Activated T-cell treated with anti-CD3 and anti-CD28 coated beads, Interleukin-2, amount 50 U/mL, for 24 hours (primary cell): ENCODE data around the gene TRAPPC8.
"Not testable (repeated sequence)": the region's sequence is repeated elsewhere in the genome, so short reads cannot be mapped to it uniquely, and the experiment has no call there.

Experiments used
- DNase-seq: peaks from one replicate; pipeline ENCODE4 v3.0.0-alpha.2; 2020
- H3K27ac Mint-ChIP-seq: 2 replicates; pipeline ENCODE4 v1.8.0; 2020; ENCODE audit warnings: mild to moderate bottlenecking, mixed read lengths
- H3K27me3 Mint-ChIP-seq: 2 replicates; pipeline ENCODE4 v1.8.0; 2020; ENCODE audit warnings: mixed read lengths
- H3K36me3 Mint-ChIP-seq: 2 replicates; pipeline ENCODE4 v1.8.0; 2020; ENCODE audit warnings: low read depth, mixed read lengths
- H3K4me1 Mint-ChIP-seq: 2 replicates; pipeline ENCODE4 v1.8.0; 2020; ENCODE audit warnings: low read depth, mixed read lengths
- H3K4me3 Mint-ChIP-seq: 2 replicates; pipeline ENCODE4 v1.8.0; 2020; ENCODE audit warnings: mild to moderate bottlenecking, moderate library complexity, mixed read lengths
- H3K9me3 Mint-ChIP-seq: 2 replicates; pipeline ENCODE4 v1.8.0; 2020; ENCODE audit warnings: mixed read lengths

TRAPPC8 gene

DNA sequence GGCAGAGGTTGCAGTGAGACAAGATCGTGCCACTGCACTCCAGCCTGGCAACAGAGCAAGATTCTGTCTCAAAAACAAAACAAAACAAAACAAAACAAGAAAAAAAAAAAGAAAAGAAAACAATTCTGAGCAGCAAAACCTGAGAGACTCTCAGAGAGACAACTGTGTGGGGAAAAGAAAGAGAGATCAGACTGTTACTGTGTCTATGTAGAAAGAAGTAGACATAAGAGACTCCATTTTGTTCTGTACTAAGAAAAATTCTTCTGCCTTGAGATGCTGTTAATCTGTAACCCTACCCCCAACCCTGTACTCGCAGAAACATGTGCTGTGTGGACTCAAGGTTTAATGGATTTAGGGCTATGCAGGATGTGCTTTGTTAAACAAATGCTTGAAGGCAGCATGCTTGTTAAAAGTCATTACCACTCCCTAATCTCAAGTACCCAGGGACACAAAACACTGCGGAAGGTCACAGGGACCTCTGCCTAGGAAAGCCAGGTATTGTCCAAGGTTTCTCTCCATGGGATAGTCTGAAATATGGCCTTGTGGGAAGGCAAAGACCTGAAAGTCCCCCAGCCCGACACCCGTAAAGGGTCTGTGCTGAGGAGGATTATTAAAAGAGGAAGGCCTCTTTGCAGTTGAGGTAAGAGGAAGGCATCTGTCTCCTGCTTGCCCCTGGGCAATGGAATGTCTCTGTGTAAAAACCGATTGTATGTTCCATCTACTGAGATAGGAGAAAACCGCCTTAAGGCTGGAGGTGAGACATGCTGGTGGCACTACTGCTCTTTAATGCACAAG, 132.4 kb downstream of the TRAPPC8 start:
- H3K27me3 Mint-ChIP-seq, H3K9me3 Mint-ChIP-seq, H3K27ac Mint-ChIP-seq, H3K36me3 Mint-ChIP-seq, DNase-seq, H3K4me1 Mint-ChIP-seq, H3K4me3 Mint-ChIP-seq: not testable (repeated sequence)

DNA sequence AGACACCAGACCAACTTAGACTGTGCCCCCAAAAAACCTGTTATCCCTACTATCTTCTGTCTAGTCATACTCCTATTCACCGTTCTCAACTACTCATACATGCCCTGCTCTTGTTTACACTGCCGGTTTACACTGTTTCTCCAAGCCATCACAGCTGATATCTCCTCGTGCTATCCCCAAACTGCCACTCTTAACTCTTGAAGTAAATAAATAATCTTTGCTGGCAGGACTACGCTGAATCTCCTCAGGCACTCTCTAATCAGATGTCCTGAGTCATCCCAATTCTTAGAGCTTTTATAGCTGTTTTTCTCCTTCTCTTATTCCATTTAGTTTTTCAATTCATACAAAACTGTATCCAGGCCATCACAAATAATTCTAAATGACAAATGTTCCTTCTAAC, 133.9 kb downstream of the TRAPPC8 start:
- H3K4me3 Mint-ChIP-seq, H3K9me3 Mint-ChIP-seq, DNase-seq, H3K27ac Mint-ChIP-seq, H3K36me3 Mint-ChIP-seq, H3K4me1 Mint-ChIP-seq, H3K27me3 Mint-ChIP-seq: not testable (repeated sequence)

DNA sequence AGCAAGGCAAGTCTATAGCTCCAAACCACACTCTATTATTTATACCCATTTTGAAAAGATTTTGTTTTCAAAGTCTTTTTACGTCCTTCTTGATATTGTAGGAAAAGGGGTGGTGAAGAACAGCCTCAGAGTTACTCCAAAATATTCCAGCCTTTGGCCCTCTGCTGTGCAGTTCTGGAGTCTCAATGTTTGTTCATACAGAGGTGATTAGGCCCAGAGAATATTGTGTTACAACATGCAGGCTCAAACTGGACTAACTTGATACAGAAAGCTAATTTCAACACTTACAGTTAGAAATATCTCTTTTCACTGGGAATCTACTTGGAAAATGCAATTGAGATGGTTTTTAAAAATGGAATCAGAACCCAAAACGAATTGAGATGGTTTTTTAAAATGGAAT, 141.8 kb downstream of the TRAPPC8 start:
- Mint-ChIP-seq H3K9me3 (no peaks in the 10 kb centered on the region), H3K27me3 (no peaks in the 10 kb centered on the region), H3K27ac (no peak overlapping the region), H3K36me3 (no peaks in the 10 kb centered on the region), H3K4me1 (no peaks in the 10 kb centered on the region), H3K4me3 (no peak overlapping the region)
- no peak for DNase-seq

- H3K4me3 Mint-ChIP-seq, H3K27me3 Mint-ChIP-seq, H3K9me3 Mint-ChIP-seq, H3K27ac Mint-ChIP-seq, DNase-seq, H3K36me3 Mint-ChIP-seq, H3K4me1 Mint-ChIP-seq: not testable (repeated sequence)
Observed at GRCh38 chr18:31799257-31799656, 143.7 kb downstream of the TRAPPC8 start.

- H3K4me3 Mint-ChIP-seq = no peak overlapping the region
- no peaks in the 10 kb centered on the region for H3K27me3 Mint-ChIP-seq
- H3K27ac Mint-ChIP-seq = no peak overlapping the region
- no peaks in the 10 kb centered on the region for H3K9me3 Mint-ChIP-seq
- DNase-seq = no peak
- no peaks in the 10 kb centered on the region for H3K4me1 Mint-ChIP-seq
- H3K36me3 Mint-ChIP-seq = no peaks in the 10 kb centered on the region
Observed at GRCh38 chr18:31798399-31798798, 144.5 kb downstream of the TRAPPC8 start.

DNA sequence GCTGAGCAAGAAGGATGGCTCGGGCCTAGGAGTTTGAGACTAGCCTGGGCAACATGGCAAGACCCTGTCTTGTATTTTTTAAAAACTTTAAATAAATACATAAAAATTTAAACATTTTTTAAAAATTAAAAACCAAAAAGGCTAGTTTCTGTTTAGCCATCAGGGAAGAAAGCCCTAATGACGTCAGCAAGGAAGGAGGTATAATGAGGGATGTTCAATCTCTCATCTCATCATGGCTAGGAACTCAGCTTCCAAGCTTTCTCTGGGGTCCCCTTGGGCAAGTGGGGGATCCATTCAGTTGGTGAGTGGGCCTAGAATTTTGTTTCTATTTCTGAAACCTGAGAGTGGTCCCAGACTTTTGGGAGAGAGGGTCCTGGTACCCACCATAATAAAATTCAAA, 147.2 kb downstream of the TRAPPC8 start:
- Mint-ChIP-seq H3K4me1 (no peaks in the 10 kb centered on the region), H3K36me3 (no peaks in the 10 kb centered on the region), H3K27ac (no peak overlapping the region), H3K27me3 (no peaks in the 10 kb centered on the region), H3K9me3 (no peaks in the 10 kb centered on the region), H3K4me3 (no peak overlapping the region)
- DNase-seq = no peak

DNA sequence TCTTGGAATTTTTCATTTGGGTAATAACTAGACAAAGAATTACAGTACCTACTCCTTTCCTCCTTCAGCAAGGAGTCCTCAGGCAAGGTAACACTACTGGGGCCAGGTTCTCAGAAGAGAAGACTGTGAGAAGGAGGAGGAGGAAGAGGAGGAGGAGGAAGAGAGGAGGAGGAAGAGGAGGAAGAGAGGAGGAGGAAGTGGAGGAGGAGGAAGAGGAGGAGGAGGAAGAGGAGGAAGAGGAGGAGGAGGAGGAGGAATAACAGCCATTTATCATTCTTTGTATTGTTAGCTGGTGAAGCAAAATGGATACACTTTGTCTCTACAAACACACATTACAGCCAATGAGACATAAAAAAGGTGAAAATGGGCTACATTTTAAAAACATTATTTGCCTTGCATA, 149.4 kb downstream of the TRAPPC8 start:
- H3K4me3 Mint-ChIP-seq = no peak overlapping the region
- no peak overlapping the region for H3K27ac Mint-ChIP-seq
- H3K4me1 Mint-ChIP-seq = no peaks in the 10 kb centered on the region
- no peak for DNase-seq
- no peaks in the 10 kb centered on the region for H3K27me3 Mint-ChIP-seq
- H3K9me3 Mint-ChIP-seq = no peaks in the 10 kb centered on the region
- H3K36me3 Mint-ChIP-seq = no peaks in the 10 kb centered on the region

DNA sequence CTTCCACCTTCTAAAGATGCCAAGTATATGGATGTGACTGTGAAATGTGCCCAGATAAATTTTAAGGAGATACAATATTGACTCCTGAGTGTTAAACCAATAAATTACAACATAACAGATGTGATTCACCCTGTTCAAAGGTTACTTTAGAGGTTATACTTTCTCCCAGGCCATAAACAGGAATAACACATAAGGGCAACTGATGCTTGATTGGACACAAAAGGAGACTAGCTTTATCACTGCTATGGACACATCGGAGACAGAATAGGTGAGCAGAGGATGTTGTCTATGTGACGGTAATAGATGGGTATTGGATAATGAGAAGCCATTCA, 150.4 kb downstream of the TRAPPC8 start:
- DNase-seq = no peak
- Mint-ChIP-seq H3K4me3 (no peak overlapping the region), H3K9me3 (no peaks in the 10 kb centered on the region), H3K27me3 (no peaks in the 10 kb centered on the region), H3K36me3 (no peaks in the 10 kb centered on the region), H3K27ac (no peak overlapping the region), H3K4me1 (no peaks in the 10 kb centered on the region)

GRCh38 chr18:31791817-31792579, 150.9 kb downstream of the TRAPPC8 start:
- H3K27ac Mint-ChIP-seq = no peak overlapping the region
- DNase-seq = no peak
- no peaks in the 10 kb centered on the region for H3K36me3 Mint-ChIP-seq
- H3K4me1 Mint-ChIP-seq = no peaks in the 10 kb centered on the region
- no peak overlapping the region for H3K4me3 Mint-ChIP-seq
- H3K9me3 Mint-ChIP-seq = no peaks in the 10 kb centered on the region
- no peaks in the 10 kb centered on the region for H3K27me3 Mint-ChIP-seq

GRCh38 chr18:31789409-31789808, 153.5 kb downstream of the TRAPPC8 start:
- no peak for DNase-seq
- H3K4me3 Mint-ChIP-seq = no peak overlapping the region
- no peaks in the 10 kb centered on the region for H3K27me3 Mint-ChIP-seq
- H3K27ac Mint-ChIP-seq = no peak overlapping the region
- H3K4me1 Mint-ChIP-seq = no peaks in the 10 kb centered on the region
- H3K9me3 Mint-ChIP-seq = no peaks in the 10 kb centered on the region
- no peaks in the 10 kb centered on the region for H3K36me3 Mint-ChIP-seq

DNA sequence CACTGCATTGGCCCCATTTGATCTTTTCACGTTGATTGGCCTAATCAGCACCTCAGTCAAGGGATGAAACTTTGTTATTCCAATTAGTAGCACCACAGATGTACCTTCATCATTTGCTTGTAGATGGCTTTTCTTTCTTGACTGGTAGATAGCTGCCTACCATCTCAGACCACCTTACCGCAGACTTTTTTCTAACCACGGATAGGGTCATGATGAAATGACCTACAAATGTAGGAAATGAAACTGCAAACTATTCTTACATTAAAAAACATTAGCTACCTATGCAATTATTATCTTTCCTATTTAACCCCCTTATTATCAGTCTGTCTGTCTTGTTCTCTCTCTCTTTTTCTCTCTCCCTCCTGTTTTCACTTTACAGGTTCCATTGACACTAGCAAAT, 159.9 kb downstream of the TRAPPC8 start:
- H3K9me3 Mint-ChIP-seq = peaks cover 20% of the 10 kb centered on the region
- no peaks in the 10 kb centered on the region for H3K36me3 Mint-ChIP-seq
- no peaks in the 10 kb centered on the region for H3K4me1 Mint-ChIP-seq
- no peak for DNase-seq
- H3K27me3 Mint-ChIP-seq = no peaks in the 10 kb centered on the region
- H3K4me3 Mint-ChIP-seq = no peak overlapping the region
- H3K27ac Mint-ChIP-seq = no peak overlapping the region
